Measurements from ENCODE around the gene FUT8.

Gene FUT8

GRCh38 chr14:65769151-65769550 lies 356.6 kb downstream of the FUT8 start:
- DNase-seq (ENCODE audit: low read depth in 2 of 3, low spot score in 2 of 3): no peak

- DNase-seq (ENCODE audit: low read depth in 2 of 3, low spot score in 2 of 3): no peak
These were observed 358.2 kb downstream of the FUT8 start for GRCh38 chr14:65770681-65771080.

GRCh38 chr14:65771271-65771670 lies 358.7 kb downstream of the FUT8 start:
- DNase-seq (ENCODE audit: low read depth in 2 of 3, low spot score in 2 of 3): no peak

- no peak for DNase-seq (ENCODE audit: low read depth in 2 of 3, low spot score in 2 of 3)
These were observed 359.9 kb downstream of the FUT8 start for GRCh38 chr14:65772466-65772865.

GRCh38 chr14:65772921-65773574 lies 360.5 kb downstream of the FUT8 start:
- no peak for DNase-seq (ENCODE audit: low read depth in 2 of 3, low spot score in 2 of 3)

GRCh38 chr14:65774041-65774440 lies 361.5 kb downstream of the FUT8 start:
- no peak for DNase-seq (ENCODE audit: low read depth in 2 of 3, low spot score in 2 of 3)

- DNase-seq (ENCODE audit: low read depth in 2 of 3, low spot score in 2 of 3): no peak
These were observed 363.8 kb downstream of the FUT8 start for GRCh38 chr14:65776193-65776852.

- no peak for DNase-seq (ENCODE audit: low read depth in 2 of 3, low spot score in 2 of 3)
These were observed 368.0 kb downstream of the FUT8 start for GRCh38 chr14:65780566-65780965.

- no peak for DNase-seq (ENCODE audit: low read depth in 2 of 3, low spot score in 2 of 3)
These were observed 370.6 kb downstream of the FUT8 start for GRCh38 chr14:65783101-65783500.

GRCh38 chr14:65783576-65783975 lies 371.0 kb downstream of the FUT8 start:
- no peak for DNase-seq (ENCODE audit: low read depth in 2 of 3, low spot score in 2 of 3)

- no peak for DNase-seq (ENCODE audit: low read depth in 2 of 3, low spot score in 2 of 3)
These were observed 372.0 kb downstream of the FUT8 start for GRCh38 chr14:65784574-65784973.

- DNase-seq (ENCODE audit: low read depth in 2 of 3, low spot score in 2 of 3): no peak
These were observed 374.9 kb downstream of the FUT8 start for GRCh38 chr14:65787461-65787860.

GRCh38 chr14:65788876-65789275 lies 376.3 kb downstream of the FUT8 start:
- no peak for DNase-seq (ENCODE audit: low read depth in 2 of 3, low spot score in 2 of 3)

- DNase-seq (ENCODE audit: low read depth in 2 of 3, low spot score in 2 of 3): no peak
These were observed 376.8 kb downstream of the FUT8 start for GRCh38 chr14:65789363-65789762.

GRCh38 chr14:65790172-65790815 lies 377.8 kb downstream of the FUT8 start:
- no peak for DNase-seq (ENCODE audit: low read depth in 2 of 3, low spot score in 2 of 3)

GRCh38 chr14:65791191-65791981 lies 378.9 kb downstream of the FUT8 start:
- no peak for DNase-seq (ENCODE audit: low read depth in 2 of 3, low spot score in 2 of 3)

GRCh38 chr14:65792208-65792905 lies 379.8 kb downstream of the FUT8 start:
- DNase-seq (ENCODE audit: low read depth in 2 of 3, low spot score in 2 of 3): no peak

Data from activated CD8-positive, alpha-beta memory T cell treated with anti-CD3 and anti-CD28 coated beads for 48 hours (primary cell).